Activated effector memory CD4-positive, alpha-beta T cell treated with anti-CD3 and anti-CD28 coated beads, Interleukin-2, amount 50 U/mL, for 16 hours (primary cell): ENCODE measurements around the gene TRIM9.
A peak's percentile ranks its signal among the peaks of the same experiment; 100 is the strongest.

ENCODE experiments used
- DNase-seq: peaks from one replicate; pipeline ENCODE4 v3.0.0-alpha.2; 2020

TRIM9 gene

DNA sequence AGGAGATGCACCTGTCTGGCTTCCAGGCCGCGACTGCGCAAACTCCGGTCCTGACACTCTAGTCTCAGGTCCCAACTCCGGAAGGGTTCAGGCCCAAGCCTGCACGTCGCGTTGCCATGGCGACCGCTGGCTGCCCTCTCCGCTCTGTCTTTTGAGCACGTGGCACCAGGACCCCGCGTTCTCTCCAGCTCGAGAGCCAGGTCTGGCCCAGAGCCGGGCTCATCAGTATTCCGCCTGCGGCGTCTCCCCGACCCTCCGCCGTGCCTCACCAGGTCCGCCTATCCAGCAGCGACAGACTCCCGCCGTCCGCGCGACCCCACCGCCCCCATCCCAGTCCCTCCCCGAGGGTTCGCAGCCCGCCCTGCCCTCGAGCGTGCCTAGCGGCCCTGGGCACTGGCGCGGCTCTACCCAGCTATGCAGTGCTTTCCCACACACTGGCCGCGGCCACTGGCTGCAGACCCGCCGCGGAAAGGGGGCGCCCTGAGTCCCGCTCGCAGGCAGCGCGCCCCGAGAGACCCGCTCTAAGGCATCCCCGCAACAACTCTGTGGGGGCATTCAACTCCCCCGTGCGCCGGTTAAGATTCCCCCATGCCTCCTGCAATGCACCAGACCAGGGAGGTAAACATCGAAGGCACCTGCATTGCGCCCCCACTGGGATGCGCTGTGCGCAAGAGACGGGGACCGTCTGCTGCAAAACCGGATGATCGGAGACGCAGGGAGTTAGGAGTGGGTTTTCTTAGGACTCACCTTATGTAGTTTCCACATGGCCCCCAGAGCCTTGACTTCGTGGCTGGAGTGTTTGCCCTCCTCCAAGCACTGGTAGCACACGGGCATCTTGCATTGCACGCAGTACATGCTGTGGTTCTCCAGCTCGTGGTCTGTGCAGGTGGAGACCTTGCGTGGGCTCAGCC lies 1.3 kb downstream of the TRIM9 start:
- peak; percentile 71 for DNase-seq

DNA sequence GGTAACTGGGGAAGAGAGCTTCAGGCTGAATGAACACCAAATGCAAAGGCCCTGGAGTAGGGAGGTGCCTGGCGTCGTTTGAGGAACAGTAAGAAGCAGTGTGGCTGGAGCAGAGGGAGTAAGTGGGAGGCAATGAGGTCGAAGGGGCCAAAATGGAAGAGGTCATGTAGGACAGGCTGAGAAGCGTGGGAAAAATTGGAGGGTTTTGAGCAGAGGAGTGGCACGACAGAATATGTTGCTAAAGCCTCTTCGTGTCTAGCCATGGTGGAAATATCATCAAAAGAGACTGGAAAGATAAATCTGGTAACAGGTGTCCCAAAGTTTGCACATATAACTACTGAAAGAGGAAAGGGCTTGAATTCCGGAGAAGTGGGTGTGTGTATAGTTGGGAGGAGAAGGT lies 1.9 kb downstream of the TRIM9 start:
- no peak for DNase-seq

DNA sequence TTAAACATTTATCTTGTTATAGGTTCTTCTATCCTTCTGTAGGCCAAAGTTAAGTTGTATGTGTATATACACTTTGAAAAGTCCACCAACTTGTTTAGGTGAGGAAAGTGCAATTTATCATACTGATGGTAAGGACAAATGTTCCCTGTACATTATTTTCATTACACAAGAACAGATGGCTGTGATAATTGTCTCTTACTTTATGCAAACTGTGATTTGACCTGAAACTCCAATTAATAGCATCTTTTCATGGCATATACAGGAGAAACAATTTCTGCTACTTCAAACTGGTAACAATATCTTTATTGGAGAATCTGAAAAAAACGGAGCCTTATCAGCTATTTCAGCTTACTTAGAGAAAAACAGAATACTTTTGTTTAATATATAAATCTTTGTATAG lies 5.6 kb downstream of the TRIM9 start:
- DNase-seq: no peak

DNA sequence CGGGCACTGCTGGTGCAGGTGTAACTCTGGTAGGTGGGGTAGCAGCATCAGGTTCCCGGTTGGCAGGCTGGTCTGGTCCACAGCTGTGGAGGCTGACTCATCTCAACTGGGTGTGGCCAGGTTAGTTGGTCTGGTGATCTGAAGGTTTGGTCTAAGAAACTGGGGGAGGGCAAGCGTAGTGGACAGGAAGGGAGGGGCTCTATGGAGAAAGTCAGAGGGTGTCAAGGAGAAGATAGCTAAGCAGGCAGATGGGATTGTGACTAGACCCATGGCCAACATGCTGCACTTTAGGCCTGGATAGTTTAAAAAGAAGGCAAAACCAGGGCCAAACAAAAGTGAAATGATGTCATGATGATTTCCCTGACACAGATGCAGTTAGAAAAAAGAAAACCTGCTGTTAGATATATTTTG lies 7.9 kb downstream of the TRIM9 start:
- DNase-seq: no peak

DNA sequence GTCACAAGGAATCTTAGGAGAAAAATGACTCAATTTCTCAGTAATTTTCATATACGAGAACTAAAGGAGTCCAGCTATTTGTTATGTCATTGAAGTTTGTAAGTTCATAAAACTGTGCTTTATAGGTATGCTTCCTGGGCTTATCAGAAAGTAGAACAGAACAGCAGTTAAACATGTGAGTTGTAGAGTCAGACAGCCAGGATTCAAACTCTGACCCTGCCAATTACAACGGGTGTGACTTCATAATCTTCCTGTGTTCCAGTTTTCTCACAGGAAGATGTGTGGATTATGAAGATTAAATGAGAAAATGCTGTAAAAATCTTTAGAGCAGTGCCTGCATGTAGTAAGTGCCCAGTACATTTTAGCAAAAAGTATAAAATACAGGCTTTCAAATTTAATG lies 8.9 kb downstream of the TRIM9 start:
- no peak for DNase-seq

DNA sequence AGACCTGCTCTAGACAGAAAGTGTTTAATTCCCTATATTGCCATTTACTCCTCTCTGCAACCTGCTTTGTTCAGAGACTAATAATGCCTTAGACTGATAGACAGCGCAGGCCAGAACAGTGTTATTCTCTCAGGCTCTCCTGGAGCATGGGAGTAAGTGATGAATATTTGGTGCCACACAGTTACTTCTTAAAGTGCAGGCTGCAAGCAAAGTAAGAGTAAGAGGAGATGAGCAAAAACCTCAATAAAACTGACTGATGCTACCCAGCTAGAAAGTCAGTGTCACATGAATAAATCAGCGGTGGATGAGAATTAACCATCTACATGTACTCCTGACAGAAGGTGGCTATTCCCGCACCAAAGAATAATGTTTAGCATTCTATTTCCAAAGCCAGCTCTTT lies 9.9 kb downstream of the TRIM9 start:
- no peak for DNase-seq

DNA sequence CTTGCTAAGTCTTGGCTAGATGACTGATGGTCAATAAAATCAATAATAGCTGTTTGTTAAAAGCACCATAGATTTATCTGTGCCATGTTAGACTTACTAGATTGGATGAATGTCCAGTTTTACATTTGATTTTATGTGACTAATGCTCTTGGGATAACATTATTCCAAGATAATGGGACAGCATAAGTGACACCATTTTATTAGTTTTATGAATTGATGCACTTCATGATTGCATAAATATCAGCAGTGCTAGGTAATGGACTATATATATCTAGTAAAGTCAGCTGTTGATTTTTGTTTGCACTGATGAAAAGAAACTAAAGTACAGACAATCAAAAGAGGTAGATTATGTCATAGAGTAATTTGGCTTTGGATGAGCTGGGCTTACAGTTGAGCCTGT lies 10.4 kb downstream of the TRIM9 start:
- no peak for DNase-seq

DNA sequence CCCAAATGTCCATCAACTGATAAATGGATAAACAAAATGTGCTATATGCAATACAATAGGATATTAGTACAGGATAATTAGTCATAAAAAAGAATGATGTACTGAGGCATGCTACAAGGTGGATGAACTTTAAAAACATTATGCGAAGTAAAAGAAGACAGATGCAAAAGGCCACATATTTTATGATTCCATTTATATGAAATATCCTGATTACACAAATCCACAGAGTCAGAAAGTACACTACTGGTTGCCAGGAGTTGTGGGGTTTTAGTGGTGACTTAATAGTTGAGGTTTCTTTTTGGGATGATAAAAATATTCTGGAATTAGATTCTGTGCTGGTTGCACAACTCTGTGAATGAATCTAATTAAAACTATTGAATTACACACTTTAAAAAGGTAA lies 12.6 kb downstream of the TRIM9 start:
- no peak for DNase-seq

DNA sequence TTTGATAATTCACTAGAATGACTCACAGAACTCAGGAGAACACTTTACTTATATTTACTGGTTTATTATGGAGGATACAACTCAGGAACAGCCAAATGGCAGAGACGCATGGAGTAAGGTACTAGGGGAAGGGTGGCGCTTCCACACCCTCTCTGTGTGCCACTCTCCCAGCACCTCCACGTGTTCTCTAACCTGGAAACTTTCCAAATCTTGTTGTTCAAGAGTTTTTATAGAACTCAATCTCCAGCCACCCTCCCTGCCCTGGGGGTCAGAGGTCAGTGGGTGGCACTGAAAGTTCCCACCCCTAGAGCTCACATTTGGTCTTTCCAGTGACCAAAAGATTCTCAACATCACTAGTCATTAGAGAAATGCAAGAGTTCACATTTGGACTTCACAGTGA lies 13.2 kb downstream of the TRIM9 start:
- DNase-seq: no peak

DNA sequence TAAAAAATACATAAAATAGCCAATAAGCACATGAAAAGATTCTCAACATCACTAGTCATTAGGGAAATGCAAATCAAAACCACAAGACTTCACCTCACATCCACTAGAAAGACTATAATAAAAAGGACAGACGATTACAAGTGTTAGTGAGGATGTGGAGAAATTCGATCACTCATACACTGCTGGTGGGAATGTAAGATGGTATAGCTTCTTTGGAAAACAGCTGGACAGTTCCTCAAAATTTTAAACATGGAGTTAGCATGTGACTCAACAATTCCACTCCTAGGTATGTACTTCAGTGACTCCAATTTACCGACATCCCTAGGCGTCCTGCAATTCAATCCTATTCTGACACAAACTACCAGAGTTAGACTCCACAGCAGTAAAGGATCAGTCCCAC lies 13.7 kb downstream of the TRIM9 start:
- DNase-seq: no peak

DNA sequence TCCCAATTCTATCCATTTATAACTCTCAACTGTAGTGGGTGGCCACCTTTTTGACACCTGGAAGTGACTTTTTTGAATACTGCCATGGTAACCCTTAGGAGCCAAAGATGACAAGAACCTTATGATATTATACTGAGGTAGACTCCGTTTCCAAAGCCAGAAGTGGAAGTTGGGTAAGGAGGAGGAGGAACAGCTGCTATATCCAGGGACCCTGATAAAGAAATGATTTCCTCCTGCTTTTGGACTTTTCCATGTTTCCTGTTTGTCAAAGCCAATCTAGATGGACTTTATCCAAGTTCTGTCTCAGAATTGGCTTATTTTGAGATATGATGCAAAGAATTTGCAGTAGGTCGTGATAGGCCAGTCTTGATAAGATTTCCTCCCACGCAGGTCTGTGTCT lies 14.3 kb downstream of the TRIM9 start:
- no peak for DNase-seq

DNA sequence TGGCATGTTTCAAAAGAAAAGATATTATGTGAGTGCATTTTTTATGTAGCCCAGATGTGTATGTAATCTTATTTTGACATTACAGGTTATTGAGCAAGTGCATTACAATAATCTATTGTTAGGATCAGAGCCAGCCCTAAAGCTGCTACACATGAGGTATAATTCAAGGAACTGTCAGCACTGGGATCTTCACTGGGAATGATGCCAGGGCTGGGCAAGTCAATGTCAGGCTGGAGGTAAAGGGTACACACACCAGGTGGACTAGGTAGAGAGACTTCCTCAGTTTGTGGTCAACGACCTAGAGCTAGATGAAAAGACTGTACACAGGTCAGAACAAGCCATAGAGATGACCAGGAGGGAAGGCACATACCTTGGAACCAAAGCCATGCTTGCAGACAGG lies 15.4 kb downstream of the TRIM9 start:
- DNase-seq: no peak

DNA sequence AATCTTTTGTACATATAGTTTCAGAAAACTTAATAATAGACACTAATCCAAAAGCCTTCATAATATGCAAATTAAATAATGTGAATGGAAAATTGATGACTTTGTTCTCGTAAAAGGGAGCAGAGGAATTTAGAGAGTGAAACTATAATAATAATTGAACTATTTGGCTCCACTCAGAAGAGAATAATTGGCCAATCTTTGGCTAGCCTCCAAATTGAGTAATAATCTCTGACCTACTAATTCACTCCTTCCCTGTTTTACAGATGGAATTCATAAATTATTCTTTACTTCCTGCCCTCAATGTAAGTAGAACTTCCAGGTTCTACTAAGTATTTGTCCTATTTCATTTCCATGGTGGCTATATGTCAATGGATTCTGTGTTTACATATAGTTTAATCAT lies 15.8 kb downstream of the TRIM9 start:
- no peak for DNase-seq

DNA sequence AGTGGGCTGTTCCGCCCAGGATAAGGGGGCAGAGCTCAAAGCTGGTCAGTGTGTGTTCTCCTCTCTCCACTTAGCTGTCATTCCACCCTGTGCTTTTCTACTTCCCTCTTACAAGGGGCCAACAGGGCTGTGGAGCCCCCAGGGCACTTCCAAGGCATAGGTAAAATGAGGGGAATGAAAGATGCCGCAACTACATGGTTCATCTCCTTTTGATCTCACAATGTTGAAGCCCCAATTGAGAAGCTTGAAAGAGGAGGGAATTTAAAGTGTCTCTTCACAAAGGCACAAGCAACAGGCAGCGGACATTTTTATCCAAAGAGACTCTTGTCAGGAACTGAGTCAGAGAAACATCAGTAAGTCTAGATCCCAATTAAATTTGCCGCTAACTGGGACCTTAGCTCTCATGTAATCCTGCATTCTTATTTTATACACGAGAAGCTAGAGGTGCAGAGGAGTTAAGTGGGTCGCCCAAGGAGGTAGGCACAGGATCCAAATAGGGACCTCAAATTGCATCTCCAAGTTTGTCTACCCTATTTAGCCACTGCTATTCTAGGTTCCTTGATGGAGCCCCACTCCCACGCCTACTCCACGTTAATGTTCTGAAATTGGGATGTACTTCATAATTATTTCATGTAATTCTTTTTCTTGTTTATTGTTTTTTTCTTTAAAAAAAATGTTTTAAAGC lies 20.1 kb downstream of the TRIM9 start:
- DNase-seq: no peak

DNA sequence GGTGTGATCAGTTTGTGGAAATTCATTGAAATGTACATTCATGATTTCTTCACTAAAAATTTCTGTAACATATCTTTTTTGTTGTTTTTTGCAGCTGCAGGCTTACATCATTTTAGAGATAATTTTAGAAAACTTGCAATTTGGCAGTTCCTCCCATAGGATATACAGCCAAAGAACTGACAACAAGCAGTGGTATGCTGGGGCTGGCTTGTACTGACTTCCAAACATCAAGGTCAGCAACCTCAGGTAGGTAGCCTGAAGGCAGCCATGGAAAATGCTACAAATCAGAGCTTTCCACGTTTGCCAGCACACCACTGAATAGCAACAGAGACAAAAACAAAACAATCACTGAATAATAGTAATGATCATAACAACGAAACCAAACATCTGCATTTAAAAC lies 21.2 kb downstream of the TRIM9 start:
- no peak for DNase-seq

DNA sequence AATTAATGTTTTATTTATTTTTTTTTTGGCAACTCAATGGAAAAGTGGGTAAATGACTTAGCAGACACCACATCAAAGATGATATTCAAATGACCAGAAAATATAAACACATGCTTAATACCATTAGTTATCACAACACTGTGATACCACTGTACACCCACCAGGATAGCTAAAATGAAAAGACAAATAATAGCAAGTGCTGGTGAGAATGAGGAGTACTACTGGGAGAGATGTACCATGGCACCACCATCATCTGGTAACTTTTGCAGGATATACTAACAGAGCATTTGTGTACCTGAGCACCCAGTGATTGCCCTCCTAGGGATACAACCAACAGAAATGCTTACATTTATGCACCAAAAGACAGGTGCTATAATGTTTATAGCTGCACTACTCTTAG lies 21.9 kb downstream of the TRIM9 start:
- no peak for DNase-seq

DNA sequence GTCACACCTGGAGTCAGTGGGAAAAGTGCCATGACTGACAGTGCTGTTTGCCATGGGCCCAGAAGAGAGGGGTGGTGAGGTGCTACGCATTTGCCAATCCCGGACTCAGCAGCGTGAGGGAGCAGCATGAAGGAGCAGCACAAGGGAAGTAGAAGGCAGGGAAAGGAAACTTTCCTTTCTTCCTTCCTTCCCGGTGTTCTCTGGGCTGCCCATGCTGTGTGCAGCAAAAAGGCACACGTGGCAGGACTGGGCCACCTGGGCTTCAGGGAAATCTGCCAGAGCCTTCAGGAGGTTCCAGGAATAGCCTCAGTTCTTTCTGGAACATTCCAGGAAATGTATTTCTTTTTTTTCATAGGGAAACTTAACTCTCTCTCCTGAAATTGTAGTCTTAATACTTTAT lies 23.0 kb downstream of the TRIM9 start:
- DNase-seq: no peak

DNA sequence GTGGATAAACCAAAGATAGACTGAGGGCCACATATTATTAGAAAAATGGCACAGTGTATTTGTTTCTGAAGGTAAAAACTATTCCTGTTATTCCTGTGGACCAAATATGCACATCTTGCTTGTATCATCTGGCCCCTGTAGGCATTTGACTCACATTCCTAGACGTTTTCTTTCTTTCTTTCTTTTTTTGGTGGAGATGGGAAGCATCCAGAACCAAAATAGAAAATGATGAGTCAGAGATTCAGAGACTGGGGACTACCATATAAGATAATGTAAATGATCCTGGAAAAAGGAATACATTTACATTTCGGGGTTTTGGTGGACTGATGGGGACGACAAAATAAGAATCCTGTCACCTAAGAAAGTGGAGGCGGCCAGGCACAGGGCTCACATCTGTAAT lies 24.2 kb downstream of the TRIM9 start:
- DNase-seq: no peak

DNA sequence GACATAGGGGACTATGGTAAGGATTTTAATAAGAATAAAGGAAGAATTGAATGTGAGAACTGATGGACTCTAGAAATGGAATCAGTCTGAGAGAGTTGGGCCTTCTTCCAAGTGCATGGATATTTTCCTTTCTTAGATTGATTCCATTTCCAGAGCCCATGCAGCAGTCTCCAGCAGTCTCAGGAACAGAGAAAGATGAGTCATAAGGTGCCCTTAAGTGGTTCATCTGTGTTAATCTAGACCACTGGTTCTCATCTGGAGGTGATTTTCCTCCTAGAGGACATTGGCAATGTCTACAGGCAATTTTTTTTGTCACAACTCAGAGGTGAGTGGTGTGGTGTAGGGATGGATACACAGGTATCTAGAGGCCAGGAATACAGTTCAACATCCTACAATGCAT lies 25.9 kb downstream of the TRIM9 start:
- DNase-seq: no peak

DNA sequence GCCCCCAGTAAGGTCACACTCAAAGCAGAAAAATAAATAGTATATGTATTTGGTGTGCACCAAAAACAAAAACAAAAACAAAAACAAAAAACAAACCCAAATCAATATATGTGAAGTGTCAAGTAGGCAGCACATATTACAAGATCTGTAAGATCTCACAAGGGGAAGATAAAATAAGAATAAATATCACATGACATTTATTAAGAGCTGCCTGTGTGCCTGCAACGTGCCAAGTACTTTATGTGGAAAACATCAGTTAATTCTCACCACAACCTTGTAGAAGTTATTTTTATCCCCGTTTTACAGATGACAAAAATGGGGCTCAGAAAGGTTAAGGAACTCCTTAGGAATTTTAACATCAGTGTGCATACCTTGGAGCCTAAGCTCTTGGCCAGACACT lies 26.6 kb downstream of the TRIM9 start:
- no peak for DNase-seq

DNA sequence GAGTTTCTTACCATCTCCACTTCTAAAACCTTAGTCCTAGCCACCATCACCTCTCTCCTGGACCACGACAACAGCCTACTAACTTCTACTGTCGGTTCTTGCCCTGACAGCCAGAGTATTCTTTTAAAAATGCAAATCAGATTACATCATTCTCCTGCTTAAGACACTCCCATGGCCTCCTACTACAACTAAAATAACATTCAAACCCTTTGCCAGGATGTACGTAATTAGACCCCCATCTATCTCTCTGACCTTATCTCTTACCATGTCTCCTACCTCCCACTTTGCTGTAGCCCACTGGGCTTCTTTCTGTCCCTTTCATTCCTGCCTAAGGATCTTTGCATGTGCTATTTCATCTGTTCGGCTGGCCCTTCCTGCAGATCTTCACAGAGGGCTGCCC lies 27.6 kb downstream of the TRIM9 start:
- no peak for DNase-seq

DNA sequence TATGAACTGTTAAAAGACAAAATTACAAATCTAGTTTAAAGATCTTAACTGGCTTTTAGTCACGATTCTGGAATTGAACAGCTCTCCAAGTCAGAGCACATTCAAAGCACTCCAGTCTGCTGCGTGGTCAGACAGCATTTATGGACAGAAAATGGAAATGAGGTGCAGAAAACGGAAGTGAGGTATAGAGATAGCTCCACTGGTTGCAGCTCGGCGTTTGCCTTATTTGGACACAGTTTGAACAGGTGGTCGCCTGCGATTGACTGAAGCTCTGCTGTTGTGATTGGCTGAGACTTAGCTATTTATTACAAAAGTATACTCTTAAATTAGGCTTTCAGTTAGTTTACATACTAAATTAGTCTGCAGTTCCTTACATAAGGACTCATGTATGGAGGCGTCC lies 28.3 kb downstream of the TRIM9 start:
- no peak for DNase-seq

DNA sequence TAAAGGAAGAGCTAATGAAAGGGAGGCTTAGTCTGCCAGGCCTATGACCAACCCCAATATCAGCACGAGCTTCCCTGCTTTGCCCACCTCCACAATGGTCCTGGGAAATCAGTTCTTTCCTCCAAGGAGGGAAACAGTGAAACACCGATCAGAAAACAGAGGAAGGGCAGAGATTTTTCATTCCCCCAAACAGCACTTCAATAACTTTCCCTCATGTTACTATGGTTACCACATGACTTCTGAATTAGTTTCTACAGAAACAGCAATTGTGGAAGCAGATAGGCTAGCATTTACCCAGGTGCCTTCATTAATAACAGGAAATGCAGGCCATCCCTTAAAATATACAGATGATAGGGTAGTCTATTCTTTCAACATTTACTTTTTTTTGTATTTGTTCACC lies 35.9 kb downstream of the TRIM9 start:
- DNase-seq: no peak

DNA sequence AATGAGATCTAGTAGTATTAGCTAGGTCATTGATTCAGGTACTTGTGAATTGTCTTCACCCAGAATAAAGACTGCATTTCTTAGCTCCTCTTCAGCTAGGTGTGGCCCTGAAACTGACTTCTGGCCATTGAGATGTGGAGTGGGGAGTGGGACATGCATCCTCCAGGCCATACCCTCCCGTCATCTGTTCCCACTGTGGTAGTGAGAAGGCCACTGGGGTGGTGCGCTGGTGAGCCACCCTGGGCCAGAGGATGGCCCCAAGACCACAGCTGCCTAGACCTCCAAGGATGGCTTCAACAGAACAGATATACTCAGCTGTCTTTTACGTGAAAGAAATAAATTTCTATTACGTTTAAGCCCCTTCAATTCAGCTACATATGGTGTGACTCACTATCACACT lies 36.5 kb downstream of the TRIM9 start:
- DNase-seq: no peak

DNA sequence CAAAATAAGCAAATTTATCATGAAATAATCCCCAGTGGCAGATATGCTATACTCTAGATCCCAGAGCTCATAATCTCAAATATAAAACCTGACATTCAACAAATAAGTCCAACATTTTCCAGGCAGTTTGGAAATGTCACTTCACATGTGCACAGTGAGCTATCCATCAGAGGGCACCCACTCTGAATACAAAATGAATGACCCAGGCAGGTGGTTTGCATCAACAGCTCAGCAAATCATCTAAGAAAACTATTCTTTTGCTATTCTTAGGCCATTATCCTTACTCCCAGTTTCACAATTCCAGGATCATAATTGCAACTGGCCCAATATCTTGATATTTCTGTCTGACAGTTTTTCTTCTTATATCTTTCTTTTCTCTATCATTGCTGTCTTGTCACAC lies 38.5 kb downstream of the TRIM9 start:
- DNase-seq: no peak
